ENCODE measurements around the gene ICAM2.

The ICAM2 gene

GRCh38 chr17:64017381-64017980 is 3.0 kb downstream of the ICAM2 start:
- H3K4ac ChIP-seq (ENCODE audit: low read depth in 1 of 2, low read length in 2 of 2): no peak overlapping the region
- peaks cover 9 to 11% of the 10 kb centered on the region in 2 experiments for H3K27me3 ChIP-seq (ENCODE audit: control insufficient read depth in 1 of 2, insufficient read depth in 1 of 2, low read length in 2 of 2)
- DNase-seq: no peak
- no peak overlapping the region for H2BK5ac ChIP-seq (ENCODE audit: low read depth, low read length, poor library complexity, severe bottlenecking)
- H3K27ac ChIP-seq (ENCODE audit: low read length, poor library complexity, severe bottlenecking): no peak overlapping the region
- H2BK15ac ChIP-seq (ENCODE audit: low read depth, poor library complexity, severe bottlenecking): no peak overlapping the region
- no peak overlapping the region for H3K9ac ChIP-seq (ENCODE audit: low read length)
- no peaks in the 10 kb centered on the region for H3K9me3 ChIP-seq (ENCODE audit: control insufficient read depth, low read length)
- H4K8ac ChIP-seq (ENCODE audit: low read length): no peak overlapping the region
- no peak overlapping the region for H4K91ac ChIP-seq (ENCODE audit: low read length)
- no peak overlapping the region for H3K4me2 ChIP-seq (ENCODE audit: low read length, poor library complexity, severe bottlenecking)
- H3K79me1 ChIP-seq (replicated peaks; ENCODE audit: low read length, poor library complexity, severe bottlenecking): no peaks in the 10 kb centered on the region
- no peak overlapping the region for H3K23ac ChIP-seq (ENCODE audit: low read length in 2 of 2)
- H3K4me1 ChIP-seq (ENCODE audit: control insufficient read depth, insufficient read depth, low read depth, low read length): peaks cover 2% of the 10 kb centered on the region
- no peak overlapping the region for H2BK12ac ChIP-seq (ENCODE audit: low read length in 2 of 2)
- 85% methylated on average over 2 of the region's 2 CpGs for WGBS
- H3K14ac ChIP-seq (ENCODE audit: low read length in 2 of 2): no peak overlapping the region
- H2AFZ ChIP-seq (ENCODE audit: low read depth, low read length): no peak overlapping the region
- H2AK5ac ChIP-seq (ENCODE audit: low read length, severe bottlenecking): no peak overlapping the region
- no peak overlapping the region for H3K18ac ChIP-seq (ENCODE audit: low read depth in 1 of 2, low read length in 2 of 2)
- H3K4me3 ChIP-seq (ENCODE audit: insufficient read depth in 1 of 2, low read depth in 1 of 2, low read length in 2 of 2): no peak overlapping the region
- no peaks in the 10 kb centered on the region for H3K36me3 ChIP-seq (ENCODE audit: control insufficient read depth in 1 of 2, insufficient read depth in 2 of 2, low read depth in 1 of 2, low read length in 2 of 2)
- no peak overlapping the region for H2BK120ac ChIP-seq (ENCODE audit: low read depth, low read length)

DNA sequence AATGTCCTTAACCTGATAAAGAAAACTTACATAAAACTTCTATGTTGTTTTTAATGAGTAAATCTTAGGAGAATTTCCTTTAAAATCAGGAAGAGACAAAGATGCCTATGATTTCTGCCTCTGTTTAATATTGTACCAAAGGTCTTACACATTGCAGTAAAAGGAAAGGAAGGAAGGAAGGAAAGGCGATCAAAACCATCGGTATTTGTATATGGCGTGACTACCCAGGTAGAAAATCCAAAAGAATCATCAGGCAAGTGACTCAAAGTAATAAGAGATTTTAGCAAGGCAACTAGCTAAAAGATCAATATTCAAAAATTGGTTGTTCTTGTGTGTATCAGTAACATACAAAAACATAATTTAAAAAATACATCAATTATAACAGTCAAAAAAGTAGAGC is 3.5 kb downstream of the ICAM2 start:
- Histone ChIP-seq H3K4me1 (ENCODE audit: control insufficient read depth, insufficient read depth, low read depth, low read length) (peaks cover 2% of the 10 kb centered on the region), H2BK5ac (ENCODE audit: low read depth, low read length, poor library complexity, severe bottlenecking) (no peak overlapping the region), H4K8ac (ENCODE audit: low read length) (no peak overlapping the region), H3K27me3 (ENCODE audit: control insufficient read depth in 1 of 2, insufficient read depth in 1 of 2, low read length in 2 of 2) (peaks cover 9 to 11% of the 10 kb centered on the region in 2 experiments), H3K4me2 (ENCODE audit: low read length, poor library complexity, severe bottlenecking) (no peak overlapping the region), H2AFZ (ENCODE audit: low read depth, low read length) (no peak overlapping the region), H3K79me1 (replicated peaks; ENCODE audit: low read length, poor library complexity, severe bottlenecking) (no peaks in the 10 kb centered on the region), H2AK5ac (ENCODE audit: low read length, severe bottlenecking) (no peak overlapping the region), H3K18ac (ENCODE audit: low read depth in 1 of 2, low read length in 2 of 2) (no peak overlapping the region), H3K27ac (ENCODE audit: low read length, poor library complexity, severe bottlenecking) (no peak overlapping the region), H3K14ac (ENCODE audit: low read length in 2 of 2) (no peak overlapping the region), H4K91ac (ENCODE audit: low read length) (no peak overlapping the region), H3K9me3 (ENCODE audit: control insufficient read depth, low read length) (no peaks in the 10 kb centered on the region), H3K4ac (ENCODE audit: low read depth in 1 of 2, low read length in 2 of 2) (no peak overlapping the region), H3K9ac (ENCODE audit: low read length) (no peak overlapping the region), H3K36me3 (ENCODE audit: control insufficient read depth in 1 of 2, insufficient read depth in 2 of 2, low read depth in 1 of 2, low read length in 2 of 2) (no peaks in the 10 kb centered on the region), H2BK12ac (ENCODE audit: low read length in 2 of 2) (no peak overlapping the region), H2BK15ac (ENCODE audit: low read depth, poor library complexity, severe bottlenecking) (no peak overlapping the region), H3K4me3 (ENCODE audit: insufficient read depth in 1 of 2, low read depth in 1 of 2, low read length in 2 of 2) (no peak overlapping the region), H3K23ac (ENCODE audit: low read length in 2 of 2) (no peak overlapping the region), H2BK120ac (ENCODE audit: low read depth, low read length) (no peak overlapping the region)
- no peak for DNase-seq
- WGBS: 80% methylated on average over 1 of the region's 3 CpGs

DNA sequence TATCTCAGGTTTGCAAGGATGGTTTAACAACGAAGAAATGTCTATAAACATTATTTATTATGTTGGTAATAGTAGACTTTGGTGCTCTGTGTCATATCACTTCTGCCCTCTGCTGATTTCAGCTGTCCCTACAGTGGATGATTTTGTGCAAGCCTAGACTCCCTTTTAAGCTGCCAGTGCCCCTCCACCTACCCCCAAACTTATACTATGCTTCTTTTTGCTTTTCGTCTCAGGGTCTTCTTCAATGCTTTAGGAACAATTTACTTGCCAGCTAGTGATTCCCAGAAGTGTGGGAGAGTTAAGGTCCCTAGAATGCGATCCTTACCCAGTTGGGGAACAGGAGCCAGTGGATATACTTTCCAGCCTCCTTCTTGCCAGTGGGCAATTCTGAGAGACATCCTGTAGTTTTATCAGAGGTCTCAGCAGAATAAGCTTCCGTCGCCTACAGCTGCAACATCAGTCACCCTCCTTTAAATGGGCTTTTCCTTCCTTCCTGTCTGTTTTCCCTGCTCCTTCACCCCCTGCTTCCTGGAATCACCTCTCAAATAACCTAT is 4.1 kb downstream of the ICAM2 start:
- Histone ChIP-seq H3K23ac (ENCODE audit: low read length in 2 of 2) (no peak overlapping the region), H3K18ac (ENCODE audit: low read depth in 1 of 2, low read length in 2 of 2) (no peak overlapping the region), H3K9me3 (ENCODE audit: control insufficient read depth, low read length) (no peaks in the 10 kb centered on the region), H2AK5ac (ENCODE audit: low read length, severe bottlenecking) (no peak overlapping the region), H3K14ac (ENCODE audit: low read length in 2 of 2) (no peak overlapping the region), H4K8ac (ENCODE audit: low read length) (no peak overlapping the region), H3K36me3 (ENCODE audit: control insufficient read depth in 1 of 2, insufficient read depth in 2 of 2, low read depth in 1 of 2, low read length in 2 of 2) (no peaks in the 10 kb centered on the region), H2BK120ac (ENCODE audit: low read depth, low read length) (no peak overlapping the region), H4K91ac (ENCODE audit: low read length) (no peak overlapping the region), H3K9ac (ENCODE audit: low read length) (no peak overlapping the region), H3K79me1 (replicated peaks; ENCODE audit: low read length, poor library complexity, severe bottlenecking) (no peaks in the 10 kb centered on the region), H3K4me2 (ENCODE audit: low read length, poor library complexity, severe bottlenecking) (no peak overlapping the region), H3K27me3 (ENCODE audit: control insufficient read depth in 1 of 2, insufficient read depth in 1 of 2, low read length in 2 of 2) (peaks cover 9 to 11% of the 10 kb centered on the region in 2 experiments), H2AFZ (ENCODE audit: low read depth, low read length) (no peak overlapping the region), H3K4ac (ENCODE audit: low read depth in 1 of 2, low read length in 2 of 2) (no peak overlapping the region), H3K4me3 (ENCODE audit: insufficient read depth in 1 of 2, low read depth in 1 of 2, low read length in 2 of 2) (no peak overlapping the region), H2BK5ac (ENCODE audit: low read depth, low read length, poor library complexity, severe bottlenecking) (no peak overlapping the region), H2BK15ac (ENCODE audit: low read depth, poor library complexity, severe bottlenecking) (no peak overlapping the region), H3K27ac (ENCODE audit: low read length, poor library complexity, severe bottlenecking) (no peak overlapping the region), H2BK12ac (ENCODE audit: low read length in 2 of 2) (no peak overlapping the region), H3K4me1 (ENCODE audit: control insufficient read depth, insufficient read depth, low read depth, low read length) (peaks cover 2% of the 10 kb centered on the region)
- DNase-seq: no peak
- WGBS: 64% methylated on average over 4 of the region's 5 CpGs

DNA sequence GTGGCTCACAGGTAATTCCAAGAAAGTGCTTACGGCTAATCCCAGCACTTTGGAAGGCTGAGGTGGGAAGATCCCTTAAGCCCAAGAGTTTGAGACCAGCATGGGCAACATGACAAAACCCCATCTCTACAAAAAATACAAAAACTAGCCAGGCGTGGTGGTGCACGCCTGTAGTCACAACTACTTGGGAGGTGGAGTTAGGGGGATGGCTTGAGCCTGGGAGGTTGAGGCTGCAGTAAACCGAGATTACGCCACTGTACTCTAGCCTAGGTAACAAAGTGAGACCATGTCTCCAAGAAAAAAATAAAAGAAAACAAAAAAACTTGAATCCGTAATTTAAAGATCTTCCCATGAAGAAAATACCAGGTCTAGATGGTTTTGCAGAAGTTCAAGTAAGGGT is 5.0 kb downstream of the ICAM2 start:
- H3K79me1 ChIP-seq (replicated peaks; ENCODE audit: low read length, poor library complexity, severe bottlenecking): no peaks in the 10 kb centered on the region
- H3K27ac ChIP-seq (ENCODE audit: low read length, poor library complexity, severe bottlenecking): no peak overlapping the region
- DNase-seq: no peak
- H2BK12ac ChIP-seq (ENCODE audit: low read length in 2 of 2): no peak overlapping the region
- H2BK120ac ChIP-seq (ENCODE audit: low read depth, low read length): no peak overlapping the region
- H2AK5ac ChIP-seq (ENCODE audit: low read length, severe bottlenecking): no peak overlapping the region
- no peak overlapping the region for H3K4me2 ChIP-seq (ENCODE audit: low read length, poor library complexity, severe bottlenecking)
- no peak overlapping the region for H4K91ac ChIP-seq (ENCODE audit: low read length)
- no peak overlapping the region for H3K4me3 ChIP-seq (ENCODE audit: insufficient read depth in 1 of 2, low read depth in 1 of 2, low read length in 2 of 2)
- H2AFZ ChIP-seq (ENCODE audit: low read depth, low read length): no peak overlapping the region
- H3K18ac ChIP-seq (ENCODE audit: low read depth in 1 of 2, low read length in 2 of 2): no peak overlapping the region
- H2BK5ac ChIP-seq (ENCODE audit: low read depth, low read length, poor library complexity, severe bottlenecking): no peak overlapping the region
- H3K14ac ChIP-seq (ENCODE audit: low read length in 2 of 2): no peak overlapping the region
- H3K4me1 ChIP-seq (ENCODE audit: control insufficient read depth, insufficient read depth, low read depth, low read length): peaks cover 1% of the 10 kb centered on the region
- H3K9me3 ChIP-seq (ENCODE audit: control insufficient read depth, low read length): no peaks in the 10 kb centered on the region
- no peak overlapping the region for H4K8ac ChIP-seq (ENCODE audit: low read length)
- no peak overlapping the region for H3K4ac ChIP-seq (ENCODE audit: low read depth in 1 of 2, low read length in 2 of 2)
- WGBS: 90% methylated on average over 1 of the region's 6 CpGs
- peaks cover 8 to 11% of the 10 kb centered on the region in 2 experiments for H3K27me3 ChIP-seq (ENCODE audit: control insufficient read depth in 1 of 2, insufficient read depth in 1 of 2, low read length in 2 of 2)
- H3K23ac ChIP-seq (ENCODE audit: low read length in 2 of 2): no peak overlapping the region
- no peak overlapping the region for H2BK15ac ChIP-seq (ENCODE audit: low read depth, poor library complexity, severe bottlenecking)
- H3K36me3 ChIP-seq (ENCODE audit: control insufficient read depth in 1 of 2, insufficient read depth in 2 of 2, low read depth in 1 of 2, low read length in 2 of 2): no peaks in the 10 kb centered on the region
- H3K9ac ChIP-seq (ENCODE audit: low read length): no peak overlapping the region

Data from mesenchymal stem cell (in vitro differentiated cells and primary cell).